Measurements from ENCODE around the gene TTC1. TPM values are rescaled to one million over a fixed set of nuclear protein-coding genes. Genes with fewer than 3 reads are reported as not detected.
A peak's percentile ranks its signal among the peaks of the same experiment; 100 is the strongest.
"Not testable (repeated sequence)": the region's sequence is repeated elsewhere in the genome, so short reads cannot be mapped to it uniquely, and the experiment has no call there.

Gene TTC1
- total RNA-seq, 6 experiments from 2014 or later = 19.8 to 28.6 (median 24.8) TPM

- Histone ChIP-seq H3K9me3 (no peaks in the 10 kb centered on the region), H3K27ac (no peak overlapping the region), H3K4me3 (no peak overlapping the region), H3K27me3 (no peaks in the 10 kb centered on the region), H3K4me1 (no peaks in the 10 kb centered on the region), H3K36me3 (no peaks in the 10 kb centered on the region)
- intact Hi-C loops (cut with DNase I) = no loop called here
- peak; percentile 69 to 78 (median 74) for ATAC-seq
- peak in 2 of 3 donors; percentile 48 to 59 for DNase-seq
- TF ChIP-seq CTCF (IDR thresholded peaks at IDR 0.05) = peak; percentile 37 to 60 (median 48)
- no peak for TF ChIP-seq POLR2A (IDR thresholded peaks at IDR 0.05)
- 31% methylated on average over 4 of the region's 12 CpGs for WGBS (ENCODE audit: insufficient coverage, low coverage, low lambda C conversion rate, missing lambda C conversion rate)
These were observed 43.7 kb upstream of the TTC1 start for GRCh38 chr5:159965031-159965837.

- H3K27me3 ChIP-seq; H3K4me1 ChIP-seq; H3K36me3 ChIP-seq; DNase-seq; H3K9me3 ChIP-seq; intact Hi-C loops (cut with DNase I); H3K27ac ChIP-seq; ATAC-seq; H3K4me3 ChIP-seq: not testable (repeated sequence)
- WGBS (ENCODE audit: insufficient coverage, low coverage, low lambda C conversion rate, missing lambda C conversion rate) = 81% methylated on average over 4 of the region's 4 CpGs
These were observed 43.2 kb upstream of the TTC1 start for GRCh38 chr5:159965838-159966128.

- Histone ChIP-seq H3K9me3 (no peaks in the 10 kb centered on the region), H3K4me1 (no peaks in the 10 kb centered on the region), H3K27me3 (no peaks in the 10 kb centered on the region), H3K4me3 (no peak overlapping the region), H3K27ac (no peak overlapping the region), H3K36me3 (no peaks in the 10 kb centered on the region)
- intact Hi-C loops (cut with DNase I) = no loop called here
- TF ChIP-seq POLR2A (IDR thresholded peaks at IDR 0.05) (no peak), CTCF (IDR thresholded peaks at IDR 0.05) (no peak)
- no peak for DNase-seq
- ATAC-seq = no peak
These were observed 39.0 kb upstream of the TTC1 start for GRCh38 chr5:159969966-159970365.

- Histone ChIP-seq H3K36me3 (no peaks in the 10 kb centered on the region), H3K27ac (no peak overlapping the region), H3K4me1 (no peaks in the 10 kb centered on the region), H3K9me3 (no peaks in the 10 kb centered on the region), H3K4me3 (no peak overlapping the region), H3K27me3 (no peaks in the 10 kb centered on the region)
- WGBS (ENCODE audit: insufficient coverage, low coverage, low lambda C conversion rate, missing lambda C conversion rate) = 73% methylated on average over 4 of the region's 4 CpGs
- ATAC-seq = no peak
- no peak for DNase-seq
- intact Hi-C loops (cut with DNase I) = no loop called here
- TF ChIP-seq POLR2A (IDR thresholded peaks at IDR 0.05) (no peak), CTCF (IDR thresholded peaks at IDR 0.05) (no peak)
These were observed 37.9 kb upstream of the TTC1 start for GRCh38 chr5:159971038-159971437.

GRCh38 chr5:159971514-159971913, 37.4 kb upstream of the TTC1 start:
- Histone ChIP-seq H3K27ac (no peak overlapping the region), H3K4me3 (peak overlapping the region in 1 of 3 donors; percentile 31), H3K9me3 (no peaks in the 10 kb centered on the region), H3K4me1 (no peaks in the 10 kb centered on the region), H3K36me3 (no peaks in the 10 kb centered on the region), H3K27me3 (no peaks in the 10 kb centered on the region)
- intact Hi-C loops (cut with DNase I) = no loop called here
- WGBS (ENCODE audit: insufficient coverage, low coverage, low lambda C conversion rate, missing lambda C conversion rate) = 36% methylated on average over 9 of the region's 11 CpGs
- no peak for DNase-seq
- no peak for TF ChIP-seq CTCF (IDR thresholded peaks at IDR 0.05)
- TF ChIP-seq POLR2A (IDR thresholded peaks at IDR 0.05) = no peak
- ATAC-seq = no peak

All from right lobe of liver (tissue), 6 donors.